ENCODE data around the gene CACNA1S.

The CACNA1S gene

GRCh38 chr1:201072922-201073321, 39.3 kb downstream of the CACNA1S start:
- H3K9ac ChIP-seq (ENCODE audit: low read length), result no peak overlapping the region
- no peaks in the 10 kb centered on the region for H3K4me1 ChIP-seq (ENCODE audit: control insufficient read depth, insufficient read depth, low read length)
- H3K36me3 ChIP-seq (ENCODE audit: control insufficient read depth, insufficient read depth, low read length, severe bottlenecking), result no peaks in the 10 kb centered on the region
- H3K27me3 ChIP-seq (replicated peaks; ENCODE audit: control insufficient read depth, insufficient read depth, low read length), result peaks cover 54% of the 10 kb centered on the region
- H3K4me3 ChIP-seq (ENCODE audit: low read length), result no peak overlapping the region
- H3K9me3 ChIP-seq (ENCODE audit: control insufficient read depth, low read length), result no peaks in the 10 kb centered on the region
- DNase-seq (ENCODE audit: low read depth), result no peak

GRCh38 chr1:201072149-201072548, 40.1 kb downstream of the CACNA1S start:
- Histone ChIP-seq H3K36me3 (ENCODE audit: control insufficient read depth, insufficient read depth, low read length, severe bottlenecking) (no peaks in the 10 kb centered on the region), H3K9me3 (ENCODE audit: control insufficient read depth, low read length) (no peaks in the 10 kb centered on the region), H3K4me3 (ENCODE audit: low read length) (no peak overlapping the region), H3K4me1 (ENCODE audit: control insufficient read depth, insufficient read depth, low read length) (no peaks in the 10 kb centered on the region), H3K27me3 (replicated peaks; ENCODE audit: control insufficient read depth, insufficient read depth, low read length) (peaks cover 56% of the 10 kb centered on the region), H3K9ac (ENCODE audit: low read length) (no peak overlapping the region)
- no peak for DNase-seq (ENCODE audit: low read depth)

GRCh38 chr1:201069636-201070035, 42.6 kb downstream of the CACNA1S start:
- Histone ChIP-seq H3K36me3 (ENCODE audit: control insufficient read depth, insufficient read depth, low read length, severe bottlenecking) (no peaks in the 10 kb centered on the region), H3K27me3 (replicated peaks; ENCODE audit: control insufficient read depth, insufficient read depth, low read length) (peaks cover 67% of the 10 kb centered on the region), H3K9me3 (ENCODE audit: control insufficient read depth, low read length) (no peaks in the 10 kb centered on the region), H3K4me3 (ENCODE audit: low read length) (no peak overlapping the region), H3K9ac (ENCODE audit: low read length) (no peak overlapping the region), H3K4me1 (ENCODE audit: control insufficient read depth, insufficient read depth, low read length) (no peaks in the 10 kb centered on the region)
- DNase-seq (ENCODE audit: low read depth), result no peak

GRCh38 chr1:201068976-201069375, 43.2 kb downstream of the CACNA1S start:
- H3K4me3 ChIP-seq (ENCODE audit: low read length), result no peak overlapping the region
- no peak for DNase-seq (ENCODE audit: low read depth)
- no peaks in the 10 kb centered on the region for H3K36me3 ChIP-seq (ENCODE audit: control insufficient read depth, insufficient read depth, low read length, severe bottlenecking)
- H3K4me1 ChIP-seq (ENCODE audit: control insufficient read depth, insufficient read depth, low read length), result no peaks in the 10 kb centered on the region
- peaks cover 72% of the 10 kb centered on the region for H3K27me3 ChIP-seq (replicated peaks; ENCODE audit: control insufficient read depth, insufficient read depth, low read length)
- H3K9me3 ChIP-seq (ENCODE audit: control insufficient read depth, low read length), result no peaks in the 10 kb centered on the region
- H3K9ac ChIP-seq (ENCODE audit: low read length), result no peak overlapping the region

GRCh38 chr1:201066986-201067385, 45.2 kb downstream of the CACNA1S start:
- H3K9me3 ChIP-seq (ENCODE audit: control insufficient read depth, low read length), result no peaks in the 10 kb centered on the region
- H3K4me3 ChIP-seq (ENCODE audit: low read length), result no peak overlapping the region
- DNase-seq (ENCODE audit: low read depth), result no peak
- H3K27me3 ChIP-seq (replicated peaks; ENCODE audit: control insufficient read depth, insufficient read depth, low read length), result peaks cover 76% of the 10 kb centered on the region
- no peak overlapping the region for H3K9ac ChIP-seq (ENCODE audit: low read length)
- no peaks in the 10 kb centered on the region for H3K4me1 ChIP-seq (ENCODE audit: control insufficient read depth, insufficient read depth, low read length)
- no peaks in the 10 kb centered on the region for H3K36me3 ChIP-seq (ENCODE audit: control insufficient read depth, insufficient read depth, low read length, severe bottlenecking)

GRCh38 chr1:201065686-201066085, 46.5 kb downstream of the CACNA1S start:
- Histone ChIP-seq H3K9ac (ENCODE audit: low read length) (no peak overlapping the region), H3K9me3 (ENCODE audit: control insufficient read depth, low read length) (no peaks in the 10 kb centered on the region), H3K27me3 (replicated peaks; ENCODE audit: control insufficient read depth, insufficient read depth, low read length) (peaks cover 76% of the 10 kb centered on the region), H3K4me1 (ENCODE audit: control insufficient read depth, insufficient read depth, low read length) (no peaks in the 10 kb centered on the region), H3K4me3 (ENCODE audit: low read length) (no peak overlapping the region), H3K36me3 (ENCODE audit: control insufficient read depth, insufficient read depth, low read length, severe bottlenecking) (no peaks in the 10 kb centered on the region)
- DNase-seq (ENCODE audit: low read depth), result no peak

GRCh38 chr1:201064806-201065205, 47.4 kb downstream of the CACNA1S start:
- no peaks in the 10 kb centered on the region for H3K9me3 ChIP-seq (ENCODE audit: control insufficient read depth, low read length)
- peaks cover 74% of the 10 kb centered on the region for H3K27me3 ChIP-seq (replicated peaks; ENCODE audit: control insufficient read depth, insufficient read depth, low read length)
- H3K4me3 ChIP-seq (ENCODE audit: low read length), result no peak overlapping the region
- H3K4me1 ChIP-seq (ENCODE audit: control insufficient read depth, insufficient read depth, low read length), result no peaks in the 10 kb centered on the region
- DNase-seq (ENCODE audit: low read depth), result no peak
- no peak overlapping the region for H3K9ac ChIP-seq (ENCODE audit: low read length)
- H3K36me3 ChIP-seq (ENCODE audit: control insufficient read depth, insufficient read depth, low read length, severe bottlenecking), result no peaks in the 10 kb centered on the region

- no peak overlapping the region for H3K9ac ChIP-seq (ENCODE audit: low read length)
- H3K27me3 ChIP-seq (replicated peaks; ENCODE audit: control insufficient read depth, insufficient read depth, low read length), result peaks cover 80% of the 10 kb centered on the region
Measured at GRCh38 chr1:201063145-201063544, 49.1 kb downstream of the CACNA1S start.

GRCh38 chr1:201062511-201063091, 49.6 kb downstream of the CACNA1S start:
- peaks cover 82% of the 10 kb centered on the region for H3K27me3 ChIP-seq (replicated peaks; ENCODE audit: control insufficient read depth, insufficient read depth, low read length)
- no peaks in the 10 kb centered on the region for H3K9me3 ChIP-seq (ENCODE audit: control insufficient read depth, low read length)
- no peaks in the 10 kb centered on the region for H3K4me1 ChIP-seq (ENCODE audit: control insufficient read depth, insufficient read depth, low read length)
- DNase-seq (ENCODE audit: low read depth), result no peak
- no peak overlapping the region for H3K9ac ChIP-seq (ENCODE audit: low read length)
- H3K36me3 ChIP-seq (ENCODE audit: control insufficient read depth, insufficient read depth, low read length, severe bottlenecking), result no peaks in the 10 kb centered on the region
- no peak overlapping the region for H3K4me3 ChIP-seq (ENCODE audit: low read length)

More at GRCh38 chr1:201063145-201063544, 49.1 kb downstream of the CACNA1S start:
- no peak for DNase-seq (ENCODE audit: low read depth)
- Histone ChIP-seq H3K4me1 (ENCODE audit: control insufficient read depth, insufficient read depth, low read length) (no peaks in the 10 kb centered on the region), H3K36me3 (ENCODE audit: control insufficient read depth, insufficient read depth, low read length, severe bottlenecking) (no peaks in the 10 kb centered on the region), H3K4me3 (ENCODE audit: low read length) (no peak overlapping the region), H3K9me3 (ENCODE audit: control insufficient read depth, low read length) (no peaks in the 10 kb centered on the region)

GRCh38 chr1:201061886-201062285, 50.3 kb downstream of the CACNA1S start:
- peaks cover 81% of the 10 kb centered on the region for H3K27me3 ChIP-seq (replicated peaks; ENCODE audit: control insufficient read depth, insufficient read depth, low read length)
- no peaks in the 10 kb centered on the region for H3K4me1 ChIP-seq (ENCODE audit: control insufficient read depth, insufficient read depth, low read length)
- no peaks in the 10 kb centered on the region for H3K9me3 ChIP-seq (ENCODE audit: control insufficient read depth, low read length)
- H3K36me3 ChIP-seq (ENCODE audit: control insufficient read depth, insufficient read depth, low read length, severe bottlenecking), result no peaks in the 10 kb centered on the region
- no peak overlapping the region for H3K4me3 ChIP-seq (ENCODE audit: low read length)
- DNase-seq (ENCODE audit: low read depth), result no peak
- no peak overlapping the region for H3K9ac ChIP-seq (ENCODE audit: low read length)

- Histone ChIP-seq H3K4me3 (ENCODE audit: low read length) (no peak overlapping the region), H3K27me3 (replicated peaks; ENCODE audit: control insufficient read depth, insufficient read depth, low read length) (peaks cover 80% of the 10 kb centered on the region), H3K4me1 (ENCODE audit: control insufficient read depth, insufficient read depth, low read length) (no peaks in the 10 kb centered on the region), H3K9me3 (ENCODE audit: control insufficient read depth, low read length) (no peaks in the 10 kb centered on the region), H3K9ac (ENCODE audit: low read length) (no peak overlapping the region), H3K36me3 (ENCODE audit: control insufficient read depth, insufficient read depth, low read length, severe bottlenecking) (no peaks in the 10 kb centered on the region)
- DNase-seq (ENCODE audit: low read depth), result no peak
Measured at GRCh38 chr1:201061049-201061448, 51.2 kb downstream of the CACNA1S start.

GRCh38 chr1:201060586-201060985, 51.6 kb downstream of the CACNA1S start:
- no peak overlapping the region for H3K9ac ChIP-seq (ENCODE audit: low read length)
- H3K36me3 ChIP-seq (ENCODE audit: control insufficient read depth, insufficient read depth, low read length, severe bottlenecking), result no peaks in the 10 kb centered on the region
- H3K27me3 ChIP-seq (replicated peaks; ENCODE audit: control insufficient read depth, insufficient read depth, low read length), result peaks cover 76% of the 10 kb centered on the region
- no peaks in the 10 kb centered on the region for H3K4me1 ChIP-seq (ENCODE audit: control insufficient read depth, insufficient read depth, low read length)
- no peak overlapping the region for H3K4me3 ChIP-seq (ENCODE audit: low read length)
- H3K9me3 ChIP-seq (ENCODE audit: control insufficient read depth, low read length), result no peaks in the 10 kb centered on the region
- no peak for DNase-seq (ENCODE audit: low read depth)
